Astrocyte of the spinal cord (primary cell): ENCODE results near the gene ABAT.
"Not testable (repeated sequence)": the region's sequence is repeated elsewhere in the genome, so short reads cannot be mapped to it uniquely, and the experiment has no call there.

Experiments
- DNase-seq: peaks from one replicate; pipeline ENCODE4 v3.0.0; 2011; ENCODE audit warnings: low read depth, low spot score
- H3K4me3 ChIP-seq: 2 replicates; pipeline ENCODE4 v1.5.1; 2011; ENCODE audit warnings: low read depth, mild to moderate bottlenecking, low read length, moderate library complexity
- in situ Hi-C: cut with HindIII; loops from 2 replicates; pipeline ENCODE4 v1.10.0; 2017; ENCODE audit warnings: low sequenced_read_pairs
- TF ChIP-seq, protein P1 (sequence below): IDR thresholded peaks from 2 replicates; pipeline ENCODE4 v1.5.1; 2012; ENCODE audit warnings: low read depth, mild to moderate bottlenecking, low read length, inconsistent platforms

Gene ABAT

DNA sequence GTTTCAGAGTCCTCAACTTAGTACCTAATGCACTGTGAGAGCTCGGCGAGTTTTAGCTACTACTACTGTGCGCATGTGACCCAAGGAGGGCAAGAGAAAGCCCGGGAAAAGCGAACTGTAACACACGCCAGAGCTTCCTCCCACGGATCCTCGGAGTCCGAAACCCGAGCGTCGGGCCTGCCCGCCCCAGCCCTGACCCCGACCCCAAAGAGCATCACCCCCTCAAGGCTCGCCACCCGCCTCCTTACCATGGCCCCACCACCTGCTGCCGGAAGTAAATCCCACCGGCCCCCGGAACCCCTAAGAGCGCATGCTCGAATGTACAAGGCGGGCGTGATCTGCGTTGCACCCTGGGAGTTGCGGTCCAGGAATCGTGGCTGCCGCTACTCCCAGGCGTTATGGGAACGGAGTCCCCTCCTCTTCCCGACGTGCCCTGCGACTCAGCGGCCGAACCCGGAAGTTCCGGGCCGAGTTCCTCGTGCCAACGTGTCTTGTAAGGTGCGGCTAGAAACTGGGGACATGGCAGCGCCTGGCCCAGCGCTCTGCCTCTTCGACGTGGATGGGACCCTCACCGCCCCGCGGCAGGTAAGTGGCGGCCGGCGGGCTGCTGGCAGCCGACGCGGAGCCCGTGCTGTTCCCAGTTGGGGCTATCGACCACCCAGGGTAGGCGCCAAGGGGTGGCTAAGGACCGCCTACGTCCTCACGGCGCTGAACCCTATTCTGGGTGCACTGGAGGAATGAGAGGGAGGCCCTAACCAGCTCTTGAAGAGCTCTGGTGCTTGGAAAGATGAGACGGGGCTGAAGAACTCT lies 123.2 kb downstream of the ABAT start, which contains the start of the genes PMM2 and TMEM186:
PMM2 (plus strand) TSS at position 476 of the 810 bp plus-strand sequence; CDS start at position 520, 44 bp downstream.
TMEM186 (minus strand) TSS at position 276 of the 810 bp plus-strand sequence; CDS start at position 251, 25 bp downstream.
- in situ Hi-C loops, result no loop called here
- TF ChIP-seq, protein P1, sequence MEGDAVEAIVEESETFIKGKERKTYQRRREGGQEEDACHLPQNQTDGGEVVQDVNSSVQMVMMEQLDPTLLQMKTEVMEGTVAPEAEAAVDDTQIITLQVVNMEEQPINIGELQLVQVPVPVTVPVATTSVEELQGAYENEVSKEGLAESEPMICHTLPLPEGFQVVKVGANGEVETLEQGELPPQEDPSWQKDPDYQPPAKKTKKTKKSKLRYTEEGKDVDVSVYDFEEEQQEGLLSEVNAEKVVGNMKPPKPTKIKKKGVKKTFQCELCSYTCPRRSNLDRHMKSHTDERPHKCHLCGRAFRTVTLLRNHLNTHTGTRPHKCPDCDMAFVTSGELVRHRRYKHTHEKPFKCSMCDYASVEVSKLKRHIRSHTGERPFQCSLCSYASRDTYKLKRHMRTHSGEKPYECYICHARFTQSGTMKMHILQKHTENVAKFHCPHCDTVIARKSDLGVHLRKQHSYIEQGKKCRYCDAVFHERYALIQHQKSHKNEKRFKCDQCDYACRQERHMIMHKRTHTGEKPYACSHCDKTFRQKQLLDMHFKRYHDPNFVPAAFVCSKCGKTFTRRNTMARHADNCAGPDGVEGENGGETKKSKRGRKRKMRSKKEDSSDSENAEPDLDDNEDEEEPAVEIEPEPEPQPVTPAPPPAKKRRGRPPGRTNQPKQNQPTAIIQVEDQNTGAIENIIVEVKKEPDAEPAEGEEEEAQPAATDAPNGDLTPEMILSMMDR, result no peak
- peak within 1 kb of the TSS; percentile 78 for H3K4me3 ChIP-seq
- peak; percentile 97 for DNase-seq

DNA sequence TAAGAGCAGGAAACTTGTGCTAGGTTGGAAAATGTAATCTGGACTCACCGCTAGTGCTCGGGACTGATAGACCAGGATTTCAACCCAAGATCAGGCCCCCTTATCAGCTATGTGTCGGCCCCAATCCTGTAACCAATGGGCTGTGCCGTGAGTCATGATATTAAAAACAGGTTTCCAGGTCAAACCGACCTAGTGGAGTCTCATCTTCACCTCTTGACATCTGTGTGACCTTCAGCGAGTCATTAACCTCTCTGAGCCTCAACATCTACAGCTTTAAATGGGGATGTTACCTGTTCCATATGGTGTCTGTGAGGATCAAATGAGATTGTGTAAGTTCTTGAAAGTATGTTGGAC lies 123.7 kb downstream of the ABAT start:
- peak overlapping the region; percentile 78 for H3K4me3 ChIP-seq
- DNase-seq, result peak; percentile 3
- in situ Hi-C loops, result no loop called here
- TF ChIP-seq, protein P1, result no peak

GRCh38 chr16:8798535-8799157 lies 124.2 kb downstream of the ABAT start:
- no peak for DNase-seq
- TF ChIP-seq, protein P1, result no peak
- in situ Hi-C loops, result no loop called here
- H3K4me3 ChIP-seq, result peak overlapping the region; percentile 78

DNA sequence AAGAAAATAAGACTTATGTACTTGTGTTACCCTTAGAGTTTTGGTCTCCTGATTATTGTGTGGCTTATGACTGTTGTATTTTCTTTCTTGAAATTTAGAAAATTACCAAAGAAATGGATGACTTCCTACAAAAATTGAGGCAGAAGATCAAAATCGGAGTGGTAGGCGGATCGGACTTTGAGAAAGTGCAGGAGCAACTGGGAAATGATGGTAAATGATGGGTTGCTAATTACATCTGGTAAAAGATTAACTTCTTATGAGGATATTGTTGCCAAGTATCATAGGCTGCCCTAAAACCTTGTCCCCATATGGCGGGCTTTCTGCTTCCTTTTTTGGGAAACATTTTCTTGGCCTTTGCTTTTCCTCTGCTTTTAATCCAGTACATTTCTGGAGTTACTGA lies 127.3 kb downstream of the ABAT start:
- TF ChIP-seq, protein P1, result no peak
- DNase-seq, result no peak
- in situ Hi-C loops, result no loop called here

GRCh38 chr16:8803733-8804132 lies 129.3 kb downstream of the ABAT start:
- DNase-seq, in situ Hi-C loops, H3K4me3 ChIP-seq: not testable (repeated sequence)

More for the DNA sequence above, 127.3 kb downstream of the ABAT start:
- H3K4me3 ChIP-seq, result no peak overlapping the region

DNA sequence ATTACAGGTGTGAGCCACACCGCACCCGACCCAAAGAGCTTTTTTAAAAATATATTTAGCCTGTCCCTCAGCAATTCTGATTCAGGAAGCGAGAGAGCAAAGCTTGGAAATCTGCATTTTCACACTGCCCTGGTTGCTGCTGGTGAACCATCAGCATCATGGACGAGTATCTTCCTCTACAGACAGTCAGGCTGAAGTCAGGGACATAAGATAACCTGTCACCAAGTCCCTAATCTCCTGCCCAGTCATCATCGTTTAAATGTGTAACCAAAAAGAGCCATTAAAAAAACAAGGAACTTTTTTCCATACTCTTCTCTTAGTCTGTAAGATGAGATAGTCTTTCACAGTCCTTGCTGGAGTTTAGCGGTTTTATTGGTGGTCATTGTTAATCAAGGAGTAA lies 129.9 kb downstream of the ABAT start:
- TF ChIP-seq, protein P1, result no peak
- in situ Hi-C loops, result no loop called here
- no peak for DNase-seq
- no peak overlapping the region for H3K4me3 ChIP-seq
